SU-DHL-6 (cell line): ENCODE data around the gene PDLIM4.

Source experiments
- CTCF ChIP-seq: fragments of 200-600 bp; sonication (generic); IDR thresholded peaks from one replicate; pipeline ENCODE4 v1.5.1; 2017; ENCODE audit warnings: antibody characterized with exemption, mild to moderate bottlenecking, low read length, moderate library complexity; ENCODE audit not compliant: insufficient read depth, poor library complexity, severe bottlenecking
- EZH2phosphoT487 ChIP-seq: fragments of 200-600 bp; sonication (generic), shearing (Covaris generic); conservative IDR thresholded peaks from 2 replicates; pipeline ENCODE4 v1.6.1; 2018; ENCODE audit warnings: mild to moderate bottlenecking, antibody characterized with exemption, low read length, moderate library complexity, mixed read lengths

- TF ChIP-seq CTCF (no peak), EZH2phosphoT487 (no peak)
These were observed 12.3 kb downstream of the PDLIM4 start for GRCh38 chr5:132269635-132270334.
